Central memory CD8-positive, alpha-beta T cell (primary cell): Measurements from ENCODE around the gene RUNX3.
A peak's percentile ranks its signal among the peaks of the same experiment; 100 is the strongest.

Experiments
- ATAC-seq: fragments of 150-1000 bp; cut with Tn5 transposase; replicated peaks from 2 replicates; pipeline ENCODE4 v1.10.0; 2022; ENCODE audit warnings: mild to moderate bottlenecking, moderate FRiP score, moderate number of reproducible peaks; ENCODE audit not compliant: poor library complexity, severe bottlenecking; ENCODE audit errors: extremely low read depth
- DNase-seq, 2 donors: peaks; one replicate each; pipeline ENCODE4 v3.0.0; 2021; ENCODE audit warnings: low spot score in 2 of 2
- H3K27ac Mint-ChIP-seq: one replicate; pipeline ENCODE4 v1.8.0; 2022; ENCODE audit warnings: low read depth, mild to moderate bottlenecking, moderate library complexity, mixed read lengths
- H3K27me3 Mint-ChIP-seq: one replicate; pipeline ENCODE4 v1.8.0; 2022; ENCODE audit warnings: mixed read lengths
- H3K36me3 Mint-ChIP-seq: one replicate; pipeline ENCODE4 v1.8.0; 2022; ENCODE audit warnings: mild to moderate bottlenecking, moderate library complexity, mixed read lengths; ENCODE audit not compliant: insufficient read depth
- H3K4me1 Mint-ChIP-seq: one replicate; pipeline ENCODE4 v1.8.0; 2022; ENCODE audit warnings: mixed read lengths
- H3K4me3 Mint-ChIP-seq: one replicate; pipeline ENCODE4 v1.8.0; 2022; ENCODE audit warnings: mild to moderate bottlenecking, moderate library complexity, mixed read lengths
- H3K9me3 Mint-ChIP-seq: one replicate; pipeline ENCODE4 v1.8.0; 2022; ENCODE audit warnings: mixed read lengths

Gene RUNX3

GRCh38 chr1:24959623-24959975, 29.5 kb upstream of the RUNX3 start:
- Mint-ChIP-seq H3K4me1 (peaks cover 88% of the 10 kb centered on the region), H3K36me3 (peaks cover 9% of the 10 kb centered on the region)

GRCh38 chr1:24958766-24959622, 28.9 kb upstream of the RUNX3 start:
- no peaks in the 10 kb centered on the region for H3K9me3 Mint-ChIP-seq
- H3K4me3 Mint-ChIP-seq, result no peak overlapping the region
- ATAC-seq (no peak), DNase-seq (no peak)
- H3K36me3 Mint-ChIP-seq, result peaks cover 7% of the 10 kb centered on the region
- H3K4me1 Mint-ChIP-seq, result peaks cover 89% of the 10 kb centered on the region
- H3K27ac Mint-ChIP-seq, result peak overlapping the region; percentile 22
- H3K27me3 Mint-ChIP-seq, result no peaks in the 10 kb centered on the region

More at GRCh38 chr1:24959623-24959975, 29.5 kb upstream of the RUNX3 start:
- Mint-ChIP-seq H3K9me3 (no peaks in the 10 kb centered on the region), H3K4me3 (no peak overlapping the region), H3K27ac (no peak overlapping the region), H3K27me3 (no peaks in the 10 kb centered on the region)
- DNase-seq (no peak), ATAC-seq (no peak)

DNA sequence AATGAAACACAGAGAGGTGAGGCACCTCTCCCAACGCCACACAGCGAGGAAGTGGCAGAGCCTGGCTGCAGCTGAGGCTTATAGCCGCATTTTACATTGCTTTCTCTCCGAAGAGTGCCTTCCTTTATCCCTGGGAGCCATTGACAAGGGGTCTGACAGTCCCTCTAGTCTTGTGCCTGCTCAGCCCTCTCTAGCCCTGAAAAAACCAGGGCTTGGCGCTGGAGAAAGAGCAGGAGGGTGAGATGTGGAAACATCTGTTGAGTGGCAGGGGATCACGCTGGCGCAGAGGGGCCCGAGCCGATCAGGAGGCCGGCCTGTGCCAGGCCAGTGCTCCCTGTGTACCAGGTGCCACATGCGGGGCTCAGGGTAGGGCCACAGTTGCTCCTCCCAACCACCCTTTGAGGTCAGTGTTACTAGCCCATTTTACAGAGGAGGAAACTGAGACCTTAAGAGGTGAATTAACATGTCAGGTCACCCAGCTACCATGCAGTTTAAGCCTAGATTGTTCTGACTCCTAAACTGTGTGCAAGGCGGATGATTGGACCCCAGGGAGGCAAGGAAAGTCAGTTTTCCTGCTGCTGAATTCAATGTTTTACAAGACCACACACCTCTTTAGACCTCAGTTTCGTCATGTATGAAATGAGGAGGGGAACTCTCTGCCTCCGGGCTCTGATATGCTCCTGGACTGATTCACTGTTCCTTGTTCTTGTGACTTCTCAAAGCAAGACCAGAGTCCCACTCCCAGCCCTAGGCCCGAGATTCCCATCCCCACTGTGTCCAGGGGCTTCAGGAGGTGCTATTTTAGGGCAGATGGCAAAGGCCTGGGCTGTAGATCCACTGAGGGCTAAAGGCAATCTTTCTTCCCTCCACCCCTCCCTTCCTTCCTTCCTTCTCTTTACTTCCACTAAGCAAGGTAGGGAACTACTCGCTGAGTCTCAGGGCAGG, 28.0 kb upstream of the RUNX3 start:
- peaks cover 84% of the 10 kb centered on the region for H3K4me1 Mint-ChIP-seq
- no peaks in the 10 kb centered on the region for H3K27me3 Mint-ChIP-seq
- H3K27ac Mint-ChIP-seq, result peak overlapping the region; percentile 22
- H3K9me3 Mint-ChIP-seq, result no peaks in the 10 kb centered on the region
- peak overlapping the region; percentile 20 for H3K4me3 Mint-ChIP-seq
- peaks cover 10% of the 10 kb centered on the region for H3K36me3 Mint-ChIP-seq
- no peak for ATAC-seq
- no peak for DNase-seq

DNA sequence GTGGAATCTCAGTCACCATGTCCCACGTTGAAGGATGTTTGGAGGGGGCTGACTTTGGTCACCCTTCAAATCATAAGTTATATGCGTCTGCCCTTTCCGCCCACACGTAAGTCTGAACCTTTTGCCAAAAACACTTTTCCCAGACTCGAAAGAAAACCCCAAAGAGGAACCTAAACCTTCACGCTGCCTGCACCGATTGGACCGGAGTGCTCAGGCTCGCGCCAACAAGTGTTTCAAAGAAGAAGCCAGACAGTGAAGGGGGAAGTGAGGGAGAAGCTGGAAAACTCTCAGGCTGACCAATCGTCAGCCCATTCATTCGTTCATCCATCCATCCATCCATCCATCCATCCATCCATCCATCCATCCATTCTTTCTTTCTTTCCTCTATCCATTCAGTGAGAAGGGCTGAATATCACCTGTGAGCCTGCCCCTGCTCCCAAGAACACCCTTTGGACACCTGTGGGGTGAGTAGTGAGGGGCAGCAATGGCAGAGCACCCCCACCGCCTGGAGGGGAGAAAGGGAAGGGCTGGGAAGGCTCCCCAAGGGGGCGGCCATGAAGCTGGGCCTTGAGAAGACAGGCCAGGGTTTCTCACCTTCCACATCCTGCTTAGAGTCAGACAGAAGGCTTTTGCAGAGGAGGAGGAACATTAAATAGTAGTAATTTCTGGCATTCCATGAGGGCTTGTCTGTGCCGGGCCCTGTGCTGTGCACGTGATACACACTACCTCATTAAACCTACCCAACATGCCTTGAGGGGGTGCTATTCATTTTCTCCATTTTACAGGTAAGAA, 27.1 kb upstream of the RUNX3 start:
- Mint-ChIP-seq H3K27ac (peak overlapping the region; percentile 44), H3K9me3 (no peaks in the 10 kb centered on the region), H3K36me3 (peaks cover 10% of the 10 kb centered on the region), H3K4me3 (peak overlapping the region; percentile 40), H3K27me3 (no peaks in the 10 kb centered on the region), H3K4me1 (peaks cover 82% of the 10 kb centered on the region)
- ATAC-seq, result no peak
- DNase-seq, result no peak

- no peaks in the 10 kb centered on the region for H3K27me3 Mint-ChIP-seq
- H3K9me3 Mint-ChIP-seq, result no peaks in the 10 kb centered on the region
- no peak overlapping the region for H3K4me3 Mint-ChIP-seq
Observed at GRCh38 chr1:24955779-24956365, 25.8 kb upstream of the RUNX3 start.

DNA sequence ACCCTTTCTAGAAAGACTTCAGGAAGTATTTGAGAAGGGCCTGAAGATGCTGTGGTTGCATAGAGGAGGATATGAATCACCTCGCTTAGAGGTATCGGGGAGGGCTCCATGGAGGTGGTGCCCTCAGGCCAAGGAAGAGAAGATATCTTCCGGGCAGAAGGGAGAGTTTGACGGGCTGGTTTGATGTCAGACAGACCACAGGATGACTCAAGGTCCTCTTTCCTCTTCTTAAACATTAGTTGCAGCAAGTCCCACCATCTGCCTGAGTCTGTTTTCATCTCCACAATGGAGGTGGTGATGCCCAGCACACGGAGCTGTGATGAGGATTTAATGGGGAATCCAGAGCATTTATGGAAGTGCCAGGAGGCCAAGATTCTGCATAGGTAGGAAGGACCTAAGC, 25.1 kb upstream of the RUNX3 start:
- ATAC-seq (peak; percentile 82), DNase-seq (peak in 1 of 2 donors; percentile 42)
- H3K27ac Mint-ChIP-seq, result peak overlapping the region; percentile 54
- H3K27me3 Mint-ChIP-seq, result no peaks in the 10 kb centered on the region
- H3K36me3 Mint-ChIP-seq, result peaks cover 6% of the 10 kb centered on the region
- H3K9me3 Mint-ChIP-seq, result no peaks in the 10 kb centered on the region
- peak overlapping the region; percentile 22 for H3K4me3 Mint-ChIP-seq
- H3K4me1 Mint-ChIP-seq, result peaks cover 74% of the 10 kb centered on the region

More at GRCh38 chr1:24955779-24956365, 25.8 kb upstream of the RUNX3 start:
- DNase-seq, result no peak
- Mint-ChIP-seq H3K36me3 (peaks cover 4% of the 10 kb centered on the region), H3K27ac (peak overlapping the region; percentile 54), H3K4me1 (peaks cover 81% of the 10 kb centered on the region)
- no peak for ATAC-seq

DNA sequence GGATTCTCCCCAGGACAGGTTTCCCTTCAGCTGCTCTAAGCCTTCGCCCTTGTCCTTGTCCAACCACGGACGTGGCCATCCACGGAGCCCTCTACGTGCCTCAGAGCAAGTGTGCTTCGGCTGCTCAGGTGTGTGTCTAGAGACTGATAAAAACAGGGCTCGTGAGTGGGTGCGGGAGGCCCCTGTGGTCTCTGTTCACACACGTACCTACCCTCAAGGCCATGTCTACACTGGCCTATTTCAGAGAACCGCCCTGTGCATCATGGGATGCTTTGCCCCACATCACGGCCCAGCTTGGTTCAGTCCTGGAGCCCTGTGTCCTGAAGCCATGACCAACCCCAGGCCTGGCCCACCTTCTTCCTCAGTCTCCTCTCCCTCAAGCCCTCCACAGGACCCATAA, 24.6 kb upstream of the RUNX3 start:
- Mint-ChIP-seq H3K36me3 (peaks cover 11% of the 10 kb centered on the region), H3K27me3 (no peaks in the 10 kb centered on the region), H3K27ac (peak overlapping the region; percentile 54), H3K9me3 (no peaks in the 10 kb centered on the region), H3K4me1 (peaks cover 69% of the 10 kb centered on the region), H3K4me3 (peak overlapping the region; percentile 22)
- no peak for ATAC-seq
- no peak for DNase-seq

GRCh38 chr1:24954022-24954421, 23.9 kb upstream of the RUNX3 start:
- no peak overlapping the region for H3K27ac Mint-ChIP-seq
- ATAC-seq, result no peak
- no peaks in the 10 kb centered on the region for H3K9me3 Mint-ChIP-seq
- H3K4me3 Mint-ChIP-seq, result no peak overlapping the region
- H3K36me3 Mint-ChIP-seq, result peaks cover 14% of the 10 kb centered on the region
- DNase-seq, result no peak
- H3K27me3 Mint-ChIP-seq, result no peaks in the 10 kb centered on the region
- H3K4me1 Mint-ChIP-seq, result peaks cover 67% of the 10 kb centered on the region

DNA sequence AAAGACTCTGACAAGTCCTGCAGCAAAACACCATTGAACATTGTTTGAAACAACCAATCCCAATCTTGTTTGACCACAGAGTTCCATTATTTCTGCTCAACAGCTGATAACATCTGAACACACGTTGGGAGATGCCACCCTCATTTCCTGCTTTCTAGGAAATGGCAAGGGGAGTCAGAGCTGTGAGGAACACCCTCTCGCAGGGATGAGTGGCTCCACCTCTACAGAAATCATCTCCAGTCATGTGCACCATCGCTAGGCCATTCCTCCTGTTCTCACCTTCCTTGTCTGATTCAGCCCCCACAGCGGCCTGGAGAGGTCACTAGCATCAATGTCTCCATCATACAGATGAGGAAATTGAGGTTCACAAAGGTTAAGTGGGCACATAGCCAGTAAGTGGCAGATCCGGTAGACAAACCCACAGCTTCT, 22.4 kb upstream of the RUNX3 start:
- DNase-seq (peak in 1 of 2 donors; percentile 59), ATAC-seq (peak; percentile 70)
- no peaks in the 10 kb centered on the region for H3K9me3 Mint-ChIP-seq
- H3K27ac Mint-ChIP-seq, result peak overlapping the region; percentile 4
- no peaks in the 10 kb centered on the region for H3K27me3 Mint-ChIP-seq
- peak overlapping the region; percentile 25 for H3K4me3 Mint-ChIP-seq
- H3K36me3 Mint-ChIP-seq, result peaks cover 14% of the 10 kb centered on the region
- peaks cover 70% of the 10 kb centered on the region for H3K4me1 Mint-ChIP-seq

DNA sequence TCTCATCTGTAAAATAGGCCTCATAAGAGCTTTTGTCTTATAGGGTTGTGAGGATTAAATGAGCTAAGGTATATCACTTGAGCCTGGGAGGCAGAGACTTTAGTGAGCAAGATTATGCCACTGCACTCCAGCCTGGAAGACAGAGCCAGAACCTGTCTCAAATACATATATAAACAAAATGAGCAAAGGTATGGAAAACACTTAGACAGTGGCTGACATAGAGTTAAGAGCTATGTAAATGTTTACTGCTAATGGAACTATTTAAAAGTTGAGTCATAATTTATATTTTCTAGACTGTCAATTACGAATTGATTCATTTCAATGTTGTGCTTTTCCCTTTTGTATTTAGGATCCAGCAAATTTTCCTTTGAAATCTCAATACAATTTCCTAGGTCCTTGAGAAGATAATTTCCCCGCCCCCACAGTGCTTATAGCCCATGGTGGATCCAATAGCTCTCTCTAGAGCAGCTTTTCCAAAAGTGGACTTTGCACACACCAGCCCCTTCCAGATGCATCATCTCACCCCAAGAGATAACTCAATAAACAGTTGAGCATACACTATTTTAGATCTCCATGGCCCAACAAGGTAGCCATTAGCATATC, 21.8 kb upstream of the RUNX3 start:
- Mint-ChIP-seq H3K9me3 (no peaks in the 10 kb centered on the region), H3K27me3 (no peaks in the 10 kb centered on the region), H3K27ac (peak overlapping the region; percentile 46), H3K4me1 (peaks cover 70% of the 10 kb centered on the region), H3K4me3 (no peak overlapping the region), H3K36me3 (peaks cover 18% of the 10 kb centered on the region)
- no peak for DNase-seq
- no peak for ATAC-seq

DNA sequence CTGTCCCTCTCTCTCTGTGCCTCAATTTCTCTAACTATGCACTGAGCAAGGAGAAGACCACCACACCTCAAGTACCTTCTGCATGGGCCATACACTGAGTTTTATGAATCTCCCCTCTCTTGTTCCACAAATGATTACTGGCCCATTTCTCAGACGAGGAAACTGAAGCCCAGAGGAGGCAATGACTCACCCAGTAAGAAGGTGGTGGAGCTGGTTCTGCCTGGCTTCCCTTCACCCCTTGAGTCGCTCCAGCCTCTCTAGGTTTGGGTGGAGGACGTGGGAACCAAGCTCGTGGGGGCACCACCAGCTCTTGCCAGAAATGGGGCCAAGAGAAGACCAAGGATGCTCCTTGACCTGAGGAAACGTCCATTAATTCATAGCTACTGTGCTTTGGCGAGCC, 21.3 kb upstream of the RUNX3 start:
- H3K4me1 Mint-ChIP-seq, result peaks cover 70% of the 10 kb centered on the region
- no peaks in the 10 kb centered on the region for H3K27me3 Mint-ChIP-seq
- no peak overlapping the region for H3K4me3 Mint-ChIP-seq
- H3K27ac Mint-ChIP-seq, result peak overlapping the region; percentile 46
- H3K36me3 Mint-ChIP-seq, result peaks cover 18% of the 10 kb centered on the region
- no peaks in the 10 kb centered on the region for H3K9me3 Mint-ChIP-seq
- no peak for ATAC-seq
- DNase-seq, result no peak
